ENCODE results near the gene MED27.

The MED27 gene

DNA sequence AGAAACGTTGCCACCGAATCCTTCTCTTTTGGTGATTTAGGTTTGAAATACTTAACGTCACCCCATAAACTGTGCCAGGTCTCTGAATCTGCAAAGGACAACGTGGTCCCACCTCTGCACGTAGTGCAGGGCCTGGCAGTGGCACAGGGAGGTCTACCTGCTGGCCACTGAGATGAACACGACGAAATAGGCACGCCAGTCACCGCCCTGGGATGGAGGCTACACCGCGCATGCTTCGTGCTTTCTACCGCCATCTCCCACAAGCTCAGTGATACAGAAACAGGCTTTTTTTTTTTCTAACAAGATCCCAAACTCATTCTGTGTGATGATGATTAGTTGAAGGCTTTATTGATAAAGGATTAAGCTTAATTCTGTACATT is 199.8 kb downstream of the MED27 start:
- no peak for DNase-seq

GRCh38 chr9:131879181-131879910 is 200.3 kb downstream of the MED27 start:
- DNase-seq, result no peak

DNA sequence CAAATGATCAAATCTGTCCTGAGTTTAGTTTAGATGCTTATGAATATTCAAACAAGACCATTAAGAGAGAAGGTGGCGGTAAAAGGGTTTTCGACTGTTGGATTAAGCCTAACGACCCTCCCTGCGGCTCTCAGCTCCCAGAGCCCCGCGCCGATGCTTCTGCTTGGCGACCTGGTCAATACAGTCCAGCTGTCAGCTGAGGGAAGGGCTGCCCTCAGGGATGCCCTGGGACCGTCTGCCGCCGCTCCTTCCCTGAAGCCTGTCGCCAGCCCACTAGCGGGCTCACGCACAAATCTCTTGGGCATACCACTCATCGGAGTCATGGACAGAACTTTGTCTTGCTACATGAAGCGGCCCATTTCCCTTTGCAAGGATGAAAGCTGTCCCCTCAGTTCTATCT is 203.2 kb downstream of the MED27 start:
- DNase-seq, result no peak

- DNase-seq, result no peak
Observed at GRCh38 chr9:131875828-131876485, 203.7 kb downstream of the MED27 start.

DNA sequence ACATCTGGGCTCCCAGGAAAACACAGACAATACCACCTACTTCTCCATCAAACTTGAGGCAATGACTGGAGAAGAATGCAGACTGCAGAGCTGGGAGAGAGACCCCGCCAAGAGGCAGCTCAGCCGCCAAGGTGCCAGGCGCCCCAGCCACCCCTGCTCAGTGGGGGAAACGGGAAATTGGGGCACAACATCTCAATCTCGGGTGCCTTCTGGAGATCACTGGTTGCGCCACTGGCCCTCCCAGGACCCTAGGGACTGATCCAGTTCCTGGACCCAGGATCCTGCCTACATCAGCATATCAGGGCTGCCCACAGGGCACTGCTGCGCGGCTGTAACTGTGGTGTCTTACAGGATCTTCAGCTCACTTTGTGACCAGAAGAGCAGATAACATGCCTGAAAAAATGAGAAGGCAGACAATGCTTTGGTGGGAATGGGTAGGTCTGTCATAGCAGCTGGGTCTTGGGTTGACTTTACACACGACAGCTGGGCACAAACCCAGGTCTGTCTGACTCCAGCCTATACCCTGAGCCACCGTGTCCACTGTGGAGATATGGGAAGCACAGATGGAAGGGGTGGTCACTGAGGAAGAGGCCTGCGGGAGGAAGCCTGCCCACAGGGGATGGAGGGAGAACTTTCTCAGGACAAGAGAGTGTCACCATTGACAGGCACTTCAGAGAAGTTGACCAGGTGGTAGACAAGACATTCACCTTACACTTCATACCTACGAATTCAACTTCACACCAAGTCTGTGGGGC is 204.6 kb downstream of the MED27 start:
- no peak for DNase-seq

DNA sequence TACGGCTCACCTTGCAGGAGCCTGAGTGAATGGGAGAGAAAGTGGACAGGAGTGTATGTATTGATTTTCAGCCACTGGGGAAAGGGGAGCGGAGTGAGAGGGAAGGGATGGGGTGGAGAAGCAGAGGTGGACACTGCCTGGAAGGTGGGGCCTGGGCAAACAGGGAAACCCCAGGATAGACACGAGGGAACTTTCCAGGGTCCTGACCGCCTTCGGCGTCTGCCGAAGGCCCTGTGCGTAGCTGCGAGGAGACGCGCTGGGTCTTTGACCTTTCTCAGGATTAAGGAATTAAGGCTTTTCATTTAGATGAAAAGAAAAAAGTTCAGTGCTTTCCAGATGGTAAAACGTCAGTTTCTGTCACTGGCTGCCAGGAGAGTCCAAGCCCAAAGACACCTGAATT is 205.2 kb downstream of the MED27 start:
- DNase-seq, result no peak

- no peak for DNase-seq
Observed at GRCh38 chr9:131873891-131874440, 205.7 kb downstream of the MED27 start.

DNA sequence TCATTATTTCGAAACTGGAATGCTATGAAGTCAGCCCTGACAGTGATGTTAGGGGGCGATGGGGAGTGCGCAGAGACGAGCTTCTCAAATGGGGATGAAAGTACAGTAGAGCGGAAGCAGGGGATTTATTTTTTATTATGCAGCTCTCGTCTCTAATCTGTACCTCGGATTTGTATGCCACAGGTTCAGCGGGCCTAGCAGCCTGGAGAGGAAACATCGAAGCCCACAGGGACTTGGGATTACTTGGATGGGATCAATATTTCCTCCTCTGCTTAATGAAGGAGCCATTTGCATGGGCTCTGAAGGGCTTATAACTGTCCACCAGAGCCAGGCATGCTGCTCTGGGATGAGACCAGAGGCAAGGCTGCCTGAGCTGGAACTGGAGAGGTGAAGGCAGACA is 206.3 kb downstream of the MED27 start:
- no peak for DNase-seq

DNA sequence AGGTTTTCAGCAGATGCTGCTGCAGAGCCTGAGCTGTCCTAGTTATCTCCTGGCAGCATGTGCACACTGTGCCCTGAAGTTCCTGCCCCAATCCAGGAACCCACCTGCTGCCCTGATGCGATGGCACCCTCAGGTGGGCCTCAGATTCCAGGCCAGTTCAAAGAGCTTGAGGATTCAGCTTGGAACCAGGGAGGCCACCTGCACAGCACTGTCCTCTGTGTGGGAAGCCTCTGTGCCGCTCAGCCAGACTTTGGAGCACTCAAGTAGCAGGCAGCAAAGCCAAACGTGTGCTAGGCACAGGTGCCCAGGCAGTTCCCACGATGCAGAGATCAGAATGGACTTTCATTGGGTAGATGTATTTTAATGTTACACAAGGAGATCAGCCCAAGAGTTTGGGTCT is 207.0 kb downstream of the MED27 start:
- DNase-seq, result no peak

GRCh38 chr9:131872006-131872405 is 207.7 kb downstream of the MED27 start:
- DNase-seq, result no peak

- DNase-seq, result no peak
Observed at GRCh38 chr9:131870156-131870555, 209.5 kb downstream of the MED27 start.

GRCh38 chr9:131869348-131869747 is 210.3 kb downstream of the MED27 start:
- DNase-seq, result no peak

- no peak for DNase-seq
Observed at GRCh38 chr9:131868766-131869165, 210.9 kb downstream of the MED27 start.

GRCh38 chr9:131867611-131868192 is 212.0 kb downstream of the MED27 start:
- DNase-seq, result no peak

DNA sequence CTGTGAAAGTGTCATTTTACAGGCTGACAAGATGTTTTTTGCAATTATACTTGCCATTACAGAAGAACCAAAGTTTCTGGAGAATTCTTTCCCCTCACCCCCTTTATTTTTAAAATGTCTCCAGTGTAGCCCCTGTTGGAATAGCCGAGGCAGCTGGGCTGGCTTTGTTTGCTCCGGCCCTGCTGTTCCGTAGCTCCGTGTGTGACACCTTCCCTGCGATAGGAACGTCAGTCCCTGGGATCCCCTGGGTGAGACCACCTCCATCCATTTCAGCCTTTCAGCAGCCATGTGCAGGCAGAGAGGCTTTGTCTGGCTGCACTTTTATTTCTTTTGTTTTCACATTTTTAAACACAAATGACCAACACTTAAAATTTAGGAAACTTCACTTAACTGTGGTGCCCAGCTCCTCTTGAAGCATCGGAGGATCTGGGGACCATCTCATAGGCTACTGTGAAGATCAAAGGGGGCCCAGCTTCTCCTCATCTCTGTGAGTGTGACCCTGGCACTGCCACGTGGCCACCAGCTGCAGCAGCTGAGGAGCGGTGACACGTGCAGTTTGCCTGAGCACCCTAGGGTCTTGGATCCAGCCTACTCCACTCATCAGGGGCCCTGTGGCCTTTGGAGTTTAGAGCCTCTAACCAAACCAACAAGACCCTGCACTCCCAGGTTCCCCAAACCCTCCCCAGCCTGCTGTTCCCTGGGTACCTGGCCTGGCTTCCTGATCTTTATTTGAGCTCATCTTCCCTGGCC is 214.0 kb downstream of the MED27 start:
- no peak for DNase-seq

- no peak for DNase-seq
Observed at GRCh38 chr9:131864531-131864930, 215.1 kb downstream of the MED27 start.

- DNase-seq, result no peak
Observed at GRCh38 chr9:131863306-131863896, 216.3 kb downstream of the MED27 start.

DNA sequence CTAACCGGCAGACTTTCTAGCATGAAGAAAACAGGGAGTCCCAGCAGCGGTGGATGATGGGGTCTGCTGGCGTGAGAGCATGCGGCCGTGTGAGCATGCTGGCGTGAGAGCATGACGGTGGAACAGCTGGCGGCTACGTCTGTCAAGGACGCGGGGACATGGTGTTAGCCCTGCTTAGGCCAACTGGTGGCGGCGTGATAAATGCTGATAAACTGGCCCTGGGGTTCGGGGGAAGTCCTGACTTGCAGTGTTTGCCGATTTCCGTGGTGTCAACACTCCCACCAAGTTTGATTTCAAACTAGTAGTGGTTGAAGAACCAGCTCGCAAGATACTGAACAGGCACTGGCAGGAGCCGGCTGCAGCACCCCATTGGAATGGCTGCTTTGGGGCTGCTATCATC is 217.4 kb downstream of the MED27 start:
- DNase-seq, result no peak

GRCh38 chr9:131860430-131860829 is 219.2 kb downstream of the MED27 start:
- no peak for DNase-seq

GRCh38 chr9:131858147-131858546 is 221.5 kb downstream of the MED27 start:
- no peak for DNase-seq

- no peak for DNase-seq
Observed at GRCh38 chr9:131856105-131856504, 223.6 kb downstream of the MED27 start.

Measured in right kidney (tissue), 1 donor.